Measurements from ENCODE around the gene TUBA1C. TPM values are rescaled to one million over a fixed set of nuclear protein-coding genes. Genes with fewer than 3 reads are reported as not detected.
"Not testable (repeated sequence)": the region's sequence is repeated elsewhere in the genome, so short reads cannot be mapped to it uniquely, and the experiment has no call there.

The TUBA1C gene
- total and polyA plus RNA-seq, 5 donors: 34.2 to 106 (median 68.6) TPM

DNA sequence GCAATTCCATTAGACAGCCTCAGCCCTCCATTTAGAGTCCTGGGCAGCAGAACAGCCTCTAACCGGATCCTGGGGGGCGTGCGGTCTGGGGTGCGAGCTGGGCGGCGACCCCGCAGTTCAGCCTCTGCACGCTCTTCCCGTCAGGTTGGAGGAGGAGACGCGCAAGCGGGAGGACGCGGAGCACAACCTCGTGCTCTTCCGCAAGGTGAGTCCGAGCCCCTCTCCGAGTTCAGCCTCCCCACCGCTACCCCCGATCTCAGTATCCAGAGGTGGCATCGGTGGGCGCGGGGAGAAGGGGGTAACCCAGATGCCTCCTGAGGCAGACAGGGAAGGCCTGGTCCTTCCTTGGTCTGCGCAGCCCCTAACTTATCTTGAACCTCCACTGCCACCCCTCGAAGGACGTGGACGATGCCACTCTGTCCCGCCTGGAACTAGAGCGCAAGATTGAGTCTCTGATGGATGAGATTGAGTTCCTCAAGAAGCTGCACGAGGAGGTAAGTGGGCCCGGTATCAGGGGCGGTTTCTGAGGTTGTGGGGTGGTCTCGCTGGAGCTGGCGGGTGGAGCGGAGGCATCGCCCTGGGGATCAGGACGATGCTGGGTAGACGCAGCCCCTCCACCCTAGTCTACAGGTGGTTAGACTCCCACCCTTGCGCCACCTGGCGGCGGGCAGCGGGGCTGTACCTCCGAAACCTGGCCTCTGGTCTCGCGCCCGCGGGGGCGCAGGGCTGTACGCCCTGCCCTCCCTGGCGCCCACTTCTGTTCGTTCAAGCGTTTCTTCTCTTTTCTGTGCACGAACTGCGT, 31.4 kb downstream of the TUBA1C start:
- Histone ChIP-seq H3K4me3 (ENCODE audit: low read length) (no peak overlapping the region), H3K27ac (ENCODE audit: low read length) (no peak overlapping the region), H3K9me3 (ENCODE audit: control insufficient read depth, low read length) (no peaks in the 10 kb centered on the region), H3K27me3 (ENCODE audit: control insufficient read depth, insufficient read depth) (no peaks in the 10 kb centered on the region), H3K4me1 (ENCODE audit: control insufficient read depth, insufficient read depth, low read length) (peaks cover 4% of the 10 kb centered on the region)
- intact Hi-C loops (cut with DNase I): no loop called here
- peak; percentile 45 to 78 (median 69) for DNase-seq
- whole genome bisulfite sequencing: 17% methylated on average over 54 of the region's 54 CpGs
- ATAC-seq: peak in 1 of 2 donors; percentile 32

DNA sequence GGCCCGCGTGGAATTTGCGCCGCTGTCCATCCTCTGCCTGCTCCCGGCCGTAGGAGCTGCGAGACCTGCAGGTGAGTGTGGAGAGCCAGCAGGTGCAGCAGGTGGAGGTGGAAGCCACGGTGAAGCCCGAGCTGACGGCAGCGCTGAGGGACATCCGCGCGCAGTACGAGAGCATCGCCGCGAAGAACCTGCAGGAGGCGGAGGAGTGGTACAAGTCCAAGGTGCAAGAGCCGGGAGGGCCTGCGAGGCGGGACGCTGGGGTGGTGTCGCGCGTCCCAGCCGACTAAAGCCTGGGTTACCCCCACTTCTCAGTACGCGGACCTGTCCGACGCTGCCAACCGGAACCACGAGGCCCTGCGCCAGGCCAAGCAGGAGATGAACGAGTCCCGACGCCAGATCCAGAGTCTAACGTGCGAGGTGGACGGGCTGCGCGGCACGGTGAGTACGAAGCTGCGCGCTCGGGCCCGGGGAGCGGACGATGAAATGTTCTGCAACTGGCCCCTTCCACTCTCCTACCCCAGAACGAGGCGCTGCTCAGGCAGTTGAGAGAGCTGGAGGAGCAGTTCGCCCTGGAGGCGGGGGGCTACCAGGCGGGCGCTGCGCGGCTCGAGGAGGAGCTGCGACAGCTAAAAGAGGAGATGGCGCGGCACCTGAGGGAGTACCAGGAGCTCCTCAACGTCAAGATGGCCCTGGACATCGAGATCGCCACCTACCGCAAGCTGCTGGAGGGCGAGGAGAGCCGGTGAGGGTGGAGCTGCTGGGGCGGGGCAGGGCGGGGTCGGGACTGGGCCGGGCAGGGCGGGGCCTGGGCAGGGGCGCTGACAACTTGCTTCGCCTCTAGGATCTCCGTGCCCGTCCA, 32.2 kb downstream of the TUBA1C start:
- peak overlapping the region; percentile 4 for H3K4me3 ChIP-seq (ENCODE audit: low read length)
- WGBS: 4% methylated on average over 77 of the region's 77 CpGs
- H3K9me3 ChIP-seq (ENCODE audit: control insufficient read depth, low read length): no peaks in the 10 kb centered on the region
- peak in 1 of 3 donors; percentile 59 for DNase-seq
- intact Hi-C loops (cut with DNase I): no loop called here
- H3K27me3 ChIP-seq (ENCODE audit: control insufficient read depth, insufficient read depth): no peaks in the 10 kb centered on the region
- no peak for ATAC-seq
- H3K27ac ChIP-seq (ENCODE audit: low read length): no peak overlapping the region
- peaks cover 4% of the 10 kb centered on the region for H3K4me1 ChIP-seq (ENCODE audit: control insufficient read depth, insufficient read depth, low read length)

DNA sequence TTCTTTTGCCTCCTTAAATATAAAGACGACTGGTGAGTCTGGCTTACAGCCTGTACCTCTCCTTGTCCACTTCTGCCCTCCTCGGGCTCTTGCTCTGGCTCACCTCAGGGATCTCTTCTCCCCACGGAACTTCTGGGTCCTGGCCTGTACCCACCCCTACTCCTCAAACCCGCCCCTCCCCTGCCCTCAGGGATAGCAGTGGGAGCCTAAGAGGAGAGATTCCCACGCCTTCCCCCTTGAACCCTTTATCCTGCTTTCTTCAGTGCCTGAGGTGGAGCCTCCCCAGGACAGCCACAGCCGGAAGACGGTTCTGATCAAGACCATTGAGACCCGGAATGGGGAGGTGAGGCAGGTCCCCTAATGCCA, 32.8 kb downstream of the TUBA1C start:
- no peak for ATAC-seq
- Histone ChIP-seq H3K4me1 (ENCODE audit: control insufficient read depth, insufficient read depth, low read length) (peaks cover 4% of the 10 kb centered on the region), H3K4me3 (ENCODE audit: low read length) (peak overlapping the region; percentile 4), H3K9me3 (ENCODE audit: control insufficient read depth, low read length) (no peaks in the 10 kb centered on the region), H3K27ac (ENCODE audit: low read length) (no peak overlapping the region), H3K27me3 (ENCODE audit: control insufficient read depth, insufficient read depth) (no peaks in the 10 kb centered on the region)
- 21% methylated on average over 8 of the region's 8 CpGs for WGBS
- intact Hi-C loops (cut with DNase I): no loop called here
- no peak for DNase-seq

DNA sequence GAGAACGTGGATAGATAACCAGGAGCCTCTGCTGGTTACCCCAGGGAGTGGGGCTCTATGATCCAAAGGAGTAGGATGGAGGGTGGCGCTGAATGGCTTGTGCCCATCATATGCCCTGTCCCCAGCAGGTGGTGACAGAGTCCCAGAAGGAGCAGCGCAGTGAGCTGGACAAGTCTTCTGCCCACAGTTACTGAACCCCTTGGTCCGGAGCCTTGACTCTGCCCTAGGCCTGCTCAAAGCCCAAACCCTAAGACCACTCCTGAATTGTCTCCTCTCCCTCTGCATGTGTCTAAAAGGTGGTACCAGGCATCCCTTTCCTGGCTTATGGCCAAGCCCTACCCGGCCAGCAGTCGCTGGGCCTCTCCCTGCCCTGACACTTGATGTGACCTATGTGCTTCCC, 33.3 kb downstream of the TUBA1C start:
- Histone ChIP-seq H3K4me1 (ENCODE audit: control insufficient read depth, insufficient read depth, low read length) (peaks cover 4% of the 10 kb centered on the region), H3K9me3 (ENCODE audit: control insufficient read depth, low read length) (no peaks in the 10 kb centered on the region), H3K27me3 (ENCODE audit: control insufficient read depth, insufficient read depth) (no peaks in the 10 kb centered on the region), H3K27ac (ENCODE audit: low read length) (no peak overlapping the region), H3K4me3 (ENCODE audit: low read length) (no peak overlapping the region)
- ATAC-seq (no peak), DNase-seq (no peak)
- WGBS: 46% methylated on average over 6 of the region's 6 CpGs
- intact Hi-C loops (cut with DNase I): no loop called here

DNA sequence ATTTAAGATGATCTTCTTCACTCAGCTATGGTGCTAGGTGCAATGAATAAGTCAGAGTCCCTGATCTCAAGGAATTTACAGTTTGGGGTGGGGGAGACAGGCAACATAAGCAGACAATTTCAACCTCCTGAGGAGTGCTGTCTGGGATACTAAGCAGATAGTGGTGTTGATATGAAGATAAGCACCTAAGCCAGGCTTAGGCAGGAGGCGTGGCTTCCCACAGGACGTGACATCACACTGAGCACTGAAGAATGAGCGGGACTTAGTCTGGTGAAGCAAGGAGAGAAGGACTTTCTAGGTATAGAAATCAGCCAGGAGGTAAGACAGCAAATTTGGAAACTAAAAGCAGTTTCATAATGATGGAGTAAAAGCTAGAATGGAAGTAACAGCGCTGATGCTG, 36.9 kb downstream of the TUBA1C start:
- ATAC-seq: no peak

DNA sequence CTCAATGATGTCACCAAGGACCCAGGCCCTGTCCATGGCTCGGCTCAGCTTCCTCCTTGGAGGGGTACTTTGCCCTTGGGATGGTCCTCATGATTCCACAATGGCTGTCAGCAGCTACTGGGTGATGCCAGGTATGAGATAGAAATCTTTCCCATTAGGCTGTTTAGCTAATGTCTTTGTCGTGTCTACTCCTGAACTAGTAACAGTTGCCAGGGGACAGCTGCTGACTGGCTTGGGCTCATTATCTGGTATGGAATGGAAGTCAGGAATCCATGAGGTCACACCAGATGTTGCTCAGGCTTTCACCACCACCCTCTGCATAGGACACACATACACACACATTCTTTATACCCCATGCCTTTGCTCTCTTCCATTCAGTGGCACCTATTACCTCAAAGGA, 39.3 kb downstream of the TUBA1C start:
- DNase-seq: no peak
- intact Hi-C loops (cut with DNase I): no loop called here
- no peak for ATAC-seq
- Histone ChIP-seq H3K27me3 (ENCODE audit: control insufficient read depth, insufficient read depth) (no peaks in the 10 kb centered on the region), H3K27ac (ENCODE audit: low read length) (no peak overlapping the region), H3K9me3 (ENCODE audit: control insufficient read depth, low read length) (no peaks in the 10 kb centered on the region), H3K4me3 (ENCODE audit: low read length) (no peak overlapping the region), H3K4me1 (ENCODE audit: control insufficient read depth, insufficient read depth, low read length) (no peaks in the 10 kb centered on the region)
- WGBS: 56% methylated on average over 2 of the region's 2 CpGs

More for the DNA sequence above, 36.9 kb downstream of the TUBA1C start:
- Histone ChIP-seq H3K4me1 (ENCODE audit: control insufficient read depth, insufficient read depth, low read length) (peaks cover 2% of the 10 kb centered on the region), H3K9me3 (ENCODE audit: control insufficient read depth, low read length) (no peaks in the 10 kb centered on the region), H3K4me3 (ENCODE audit: low read length) (no peak overlapping the region), H3K27ac (ENCODE audit: low read length) (no peak overlapping the region), H3K27me3 (ENCODE audit: control insufficient read depth, insufficient read depth) (no peaks in the 10 kb centered on the region)
- intact Hi-C loops (cut with DNase I): no loop called here
- WGBS: 63% methylated on average over 4 of the region's 4 CpGs
- no peak for DNase-seq

DNA sequence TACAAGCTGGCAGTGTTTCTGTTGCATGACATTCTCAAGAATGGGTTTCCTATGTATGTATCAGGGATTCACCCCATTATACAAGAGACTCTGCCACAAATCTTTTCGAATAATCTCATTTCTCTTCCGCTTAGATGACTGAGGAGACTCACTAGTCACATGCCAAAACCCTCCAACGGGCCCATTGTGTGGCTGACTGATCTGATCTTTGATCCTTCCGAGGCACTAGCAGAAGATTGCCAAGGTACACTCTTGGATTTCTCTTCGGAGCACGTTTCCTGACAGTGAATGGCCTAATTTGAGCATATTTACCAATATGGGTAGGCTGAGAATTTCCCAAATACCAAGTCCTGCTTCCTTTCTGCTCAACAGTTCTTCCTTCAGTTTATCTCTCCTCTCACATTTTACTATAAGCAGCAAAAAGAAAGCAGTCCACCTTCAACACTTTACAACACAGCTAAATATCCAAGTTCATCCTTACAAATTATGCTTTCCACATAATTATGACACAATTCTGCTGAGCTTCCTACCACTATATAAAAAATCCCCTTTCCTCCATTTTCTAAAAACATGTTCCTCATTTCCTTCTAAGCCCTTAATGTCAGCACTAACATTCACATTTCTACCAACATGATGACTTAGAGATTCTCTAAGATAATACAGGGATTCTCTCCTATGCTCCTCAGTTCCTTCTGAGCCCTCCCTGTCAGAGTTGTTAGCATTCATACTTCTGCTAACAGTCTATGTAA, 41.1 kb downstream of the TUBA1C start:
- intact Hi-C loops (cut with DNase I): no loop called here
- no peak for DNase-seq
- 77% methylated on average over 6 of the region's 6 CpGs for WGBS
- no peak for ATAC-seq
- H3K27ac ChIP-seq (ENCODE audit: low read length): no peak overlapping the region
- H3K4me1 ChIP-seq (ENCODE audit: control insufficient read depth, insufficient read depth, low read length): no peaks in the 10 kb centered on the region
- no peak overlapping the region for H3K4me3 ChIP-seq (ENCODE audit: low read length)
- no peaks in the 10 kb centered on the region for H3K9me3 ChIP-seq (ENCODE audit: control insufficient read depth, low read length)
- H3K27me3 ChIP-seq (ENCODE audit: control insufficient read depth, insufficient read depth): no peaks in the 10 kb centered on the region

DNA sequence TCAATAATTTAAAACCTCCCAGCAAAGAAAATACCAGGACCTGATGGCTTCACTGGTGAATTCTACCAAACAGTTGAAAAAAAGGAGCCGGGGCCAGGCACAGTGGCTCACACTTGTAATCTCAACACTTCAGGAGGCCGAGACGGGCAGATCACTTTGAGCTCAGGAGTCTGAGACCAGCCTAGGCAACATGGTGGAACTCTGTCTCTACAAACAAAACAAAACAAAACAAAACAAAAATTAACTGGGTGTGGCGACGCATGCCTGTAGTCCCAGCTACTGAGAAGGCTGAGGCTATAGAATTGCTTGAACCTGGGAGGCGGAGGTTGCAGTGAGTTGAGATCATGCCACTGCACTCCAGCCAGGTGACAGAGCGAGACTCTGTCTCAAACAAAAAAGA, 44.5 kb downstream of the TUBA1C start:
- WGBS: 85% methylated on average over 7 of the region's 7 CpGs
- no peak overlapping the region for H3K27ac ChIP-seq (ENCODE audit: low read length)
- no peaks in the 10 kb centered on the region for H3K4me1 ChIP-seq (ENCODE audit: control insufficient read depth, insufficient read depth, low read length)
- intact Hi-C loops (cut with DNase I): no loop called here
- ATAC-seq: no peak
- no peaks in the 10 kb centered on the region for H3K27me3 ChIP-seq (ENCODE audit: control insufficient read depth, insufficient read depth)
- DNase-seq: no peak
- no peaks in the 10 kb centered on the region for H3K9me3 ChIP-seq (ENCODE audit: control insufficient read depth, low read length)
- no peak overlapping the region for H3K4me3 ChIP-seq (ENCODE audit: low read length)

DNA sequence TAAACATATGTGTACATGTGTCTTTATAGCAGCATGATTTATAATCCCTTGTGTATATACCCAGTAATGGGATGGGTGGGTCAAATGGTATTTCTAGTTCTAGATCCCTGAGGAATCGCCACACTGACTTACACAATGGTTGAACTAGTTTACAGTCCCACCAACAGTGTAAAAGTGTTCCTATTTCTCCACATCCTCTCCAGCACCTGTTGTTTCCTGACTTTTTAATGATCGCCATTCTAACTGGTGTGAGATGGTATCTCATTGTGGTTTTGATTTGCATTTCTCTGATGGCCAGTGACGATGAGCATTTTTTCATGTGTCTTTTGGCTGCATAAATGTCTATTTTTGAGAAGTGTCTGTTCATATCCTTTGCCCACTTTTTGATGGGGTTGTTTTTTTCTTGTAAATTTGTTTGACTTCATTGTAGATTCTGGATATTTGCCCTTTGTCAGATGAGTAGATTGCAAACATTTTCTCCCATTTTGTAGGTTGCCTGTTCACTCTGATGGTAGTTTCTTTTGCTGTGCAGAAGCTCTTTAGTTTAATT, 45.6 kb downstream of the TUBA1C start:
- WGBS: 71% methylated on average over 2 of the region's 3 CpGs
- H3K4me1 ChIP-seq (ENCODE audit: control insufficient read depth, insufficient read depth, low read length); H3K9me3 ChIP-seq (ENCODE audit: control insufficient read depth, low read length); intact Hi-C loops (cut with DNase I); H3K4me3 ChIP-seq (ENCODE audit: low read length); DNase-seq; H3K27ac ChIP-seq (ENCODE audit: low read length); ATAC-seq; H3K27me3 ChIP-seq (ENCODE audit: control insufficient read depth, insufficient read depth): not testable (repeated sequence)

DNA sequence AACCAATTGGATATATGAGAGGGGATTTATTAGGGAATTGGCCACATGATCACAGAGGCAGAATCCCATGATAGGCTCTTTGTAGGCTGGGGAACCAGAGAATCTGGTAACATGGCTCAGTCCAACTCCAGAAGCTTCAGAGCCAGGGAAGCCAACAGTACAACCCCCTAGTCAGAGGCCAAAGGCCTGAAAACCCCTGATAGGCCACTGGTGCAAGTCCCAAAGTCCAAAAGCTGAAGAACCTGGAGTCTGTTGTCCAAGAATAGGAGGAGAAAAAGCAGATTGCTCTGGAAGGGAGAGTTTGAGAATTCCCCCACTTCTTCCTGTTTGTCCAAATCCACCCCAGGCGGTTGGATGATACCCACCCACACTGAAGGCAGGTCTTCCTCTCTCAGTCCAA, 49.9 kb downstream of the TUBA1C start:
- H3K27me3 ChIP-seq (ENCODE audit: control insufficient read depth, insufficient read depth): no peaks in the 10 kb centered on the region
- H3K4me1 ChIP-seq (ENCODE audit: control insufficient read depth, insufficient read depth, low read length): no peaks in the 10 kb centered on the region
- DNase-seq: no peak
- intact Hi-C loops (cut with DNase I): no loop called here
- H3K27ac ChIP-seq (ENCODE audit: low read length): no peak overlapping the region
- ATAC-seq: no peak
- H3K9me3 ChIP-seq (ENCODE audit: control insufficient read depth, low read length): no peaks in the 10 kb centered on the region
- WGBS: 74% methylated on average over 1 of the region's 1 CpG
- H3K4me3 ChIP-seq (ENCODE audit: low read length): no peak overlapping the region

Measured in right cardiac atrium (tissue), 5 donors.